ENCODE data around the gene PPP1R12B. TPM values are rescaled to one million over a fixed set of nuclear protein-coding genes. Genes with fewer than 3 reads are reported as not detected.
"Not testable (repeated sequence)": the region's sequence is repeated elsewhere in the genome, so short reads cannot be mapped to it uniquely, and the experiment has no call there.

PPP1R12B gene
- total and polyA plus RNA-seq, 2 donors = 7.5 to 8.2 TPM

GRCh38 chr1:202505880-202506575 is 157.5 kb downstream of the PPP1R12B start:
- H3K4me1 ChIP-seq (ENCODE audit: control insufficient read depth in 2 of 2, insufficient read depth in 2 of 2, low read length in 2 of 2); DNase-seq (ENCODE audit: low read depth in 6 of 9, low spot score in 9 of 9); H3K36me3 ChIP-seq (ENCODE audit: control insufficient read depth in 2 of 2, insufficient read depth in 2 of 2, low read length in 1 of 2); H3K9me3 ChIP-seq (ENCODE audit: control insufficient read depth in 2 of 2, insufficient read depth in 1 of 2, low read length in 1 of 2); H3K27me3 ChIP-seq (ENCODE audit: control insufficient read depth in 2 of 2, insufficient read depth in 1 of 2, low read length in 1 of 2); H3K4me3 ChIP-seq (ENCODE audit: low read length in 2 of 2): not testable (repeated sequence)
- H3K27ac ChIP-seq (ENCODE audit: low read depth in 1 of 2, low read length in 1 of 2) = peak overlapping the region in 1 of 2 donors; percentile 46
- WGBS = 93% methylated on average over 6 of the region's 6 CpGs

- not testable (repeated sequence) for DNase-seq (ENCODE audit: low read depth in 6 of 9, low spot score in 9 of 9); H3K4me3 ChIP-seq (ENCODE audit: low read length in 2 of 2); H3K27ac ChIP-seq (ENCODE audit: low read depth in 1 of 2, low read length in 1 of 2); H3K9me3 ChIP-seq (ENCODE audit: control insufficient read depth in 2 of 2, insufficient read depth in 1 of 2, low read length in 1 of 2); H3K27me3 ChIP-seq (ENCODE audit: control insufficient read depth in 2 of 2, insufficient read depth in 1 of 2, low read length in 1 of 2); H3K36me3 ChIP-seq (ENCODE audit: control insufficient read depth in 2 of 2, insufficient read depth in 2 of 2, low read length in 1 of 2); H3K4me1 ChIP-seq (ENCODE audit: control insufficient read depth in 2 of 2, insufficient read depth in 2 of 2, low read length in 2 of 2)
- 98% methylated on average over 6 of the region's 6 CpGs for WGBS
Observed at GRCh38 chr1:202508863-202509262, 160.4 kb downstream of the PPP1R12B start.

GRCh38 chr1:202513875-202514274 is 165.4 kb downstream of the PPP1R12B start:
- not testable (repeated sequence) for H3K27ac ChIP-seq (ENCODE audit: low read depth in 1 of 2, low read length in 1 of 2); H3K9me3 ChIP-seq (ENCODE audit: control insufficient read depth in 2 of 2, insufficient read depth in 1 of 2, low read length in 1 of 2); H3K27me3 ChIP-seq (ENCODE audit: control insufficient read depth in 2 of 2, insufficient read depth in 1 of 2, low read length in 1 of 2); DNase-seq (ENCODE audit: low read depth in 6 of 9, low spot score in 9 of 9); H3K4me1 ChIP-seq (ENCODE audit: control insufficient read depth in 2 of 2, insufficient read depth in 2 of 2, low read length in 2 of 2); H3K4me3 ChIP-seq (ENCODE audit: low read length in 2 of 2); H3K36me3 ChIP-seq (ENCODE audit: control insufficient read depth in 2 of 2, insufficient read depth in 2 of 2, low read length in 1 of 2)

GRCh38 chr1:202516434-202516877 is 168.0 kb downstream of the PPP1R12B start:
- no peak overlapping the region for H3K27ac ChIP-seq (ENCODE audit: low read depth in 1 of 2, low read length in 1 of 2)
- no peaks in the 10 kb centered on the region for H3K9me3 ChIP-seq (ENCODE audit: control insufficient read depth in 2 of 2, insufficient read depth in 1 of 2, low read length in 1 of 2)
- H3K36me3 ChIP-seq (ENCODE audit: control insufficient read depth in 2 of 2, insufficient read depth in 2 of 2, low read length in 1 of 2) = no peaks in the 10 kb centered on the region
- no peaks in the 10 kb centered on the region for H3K27me3 ChIP-seq (ENCODE audit: control insufficient read depth in 2 of 2, insufficient read depth in 1 of 2, low read length in 1 of 2)
- 98% methylated on average over 4 of the region's 4 CpGs for WGBS
- no peaks in the 10 kb centered on the region for H3K4me1 ChIP-seq (ENCODE audit: control insufficient read depth in 2 of 2, insufficient read depth in 2 of 2, low read length in 2 of 2)
- DNase-seq (ENCODE audit: low read depth in 6 of 9, low spot score in 9 of 9) = no peak
- H3K4me3 ChIP-seq (ENCODE audit: low read length in 2 of 2) = no peak overlapping the region

GRCh38 chr1:202517146-202517545 is 168.6 kb downstream of the PPP1R12B start:
- 95% methylated on average over 1 of the region's 1 CpG for WGBS
- DNase-seq (ENCODE audit: low read depth in 6 of 9, low spot score in 9 of 9); H3K36me3 ChIP-seq (ENCODE audit: control insufficient read depth in 2 of 2, insufficient read depth in 2 of 2, low read length in 1 of 2); H3K4me3 ChIP-seq (ENCODE audit: low read length in 2 of 2); H3K4me1 ChIP-seq (ENCODE audit: control insufficient read depth in 2 of 2, insufficient read depth in 2 of 2, low read length in 2 of 2); H3K27me3 ChIP-seq (ENCODE audit: control insufficient read depth in 2 of 2, insufficient read depth in 1 of 2, low read length in 1 of 2); H3K9me3 ChIP-seq (ENCODE audit: control insufficient read depth in 2 of 2, insufficient read depth in 1 of 2, low read length in 1 of 2); H3K27ac ChIP-seq (ENCODE audit: low read depth in 1 of 2, low read length in 1 of 2): not testable (repeated sequence)

- H3K4me3 ChIP-seq (ENCODE audit: low read length in 2 of 2); H3K9me3 ChIP-seq (ENCODE audit: control insufficient read depth in 2 of 2, insufficient read depth in 1 of 2, low read length in 1 of 2); H3K27ac ChIP-seq (ENCODE audit: low read depth in 1 of 2, low read length in 1 of 2); H3K36me3 ChIP-seq (ENCODE audit: control insufficient read depth in 2 of 2, insufficient read depth in 2 of 2, low read length in 1 of 2); DNase-seq (ENCODE audit: low read depth in 6 of 9, low spot score in 9 of 9); H3K4me1 ChIP-seq (ENCODE audit: control insufficient read depth in 2 of 2, insufficient read depth in 2 of 2, low read length in 2 of 2); H3K27me3 ChIP-seq (ENCODE audit: control insufficient read depth in 2 of 2, insufficient read depth in 1 of 2, low read length in 1 of 2): not testable (repeated sequence)
- 94% methylated on average over 1 of the region's 1 CpG for WGBS
Observed at GRCh38 chr1:202518180-202518579, 169.7 kb downstream of the PPP1R12B start.

- H3K4me3 ChIP-seq (ENCODE audit: low read length in 2 of 2); DNase-seq (ENCODE audit: low read depth in 6 of 9, low spot score in 9 of 9); H3K27me3 ChIP-seq (ENCODE audit: control insufficient read depth in 2 of 2, insufficient read depth in 1 of 2, low read length in 1 of 2); H3K9me3 ChIP-seq (ENCODE audit: control insufficient read depth in 2 of 2, insufficient read depth in 1 of 2, low read length in 1 of 2); H3K4me1 ChIP-seq (ENCODE audit: control insufficient read depth in 2 of 2, insufficient read depth in 2 of 2, low read length in 2 of 2); H3K36me3 ChIP-seq (ENCODE audit: control insufficient read depth in 2 of 2, insufficient read depth in 2 of 2, low read length in 1 of 2); H3K27ac ChIP-seq (ENCODE audit: low read depth in 1 of 2, low read length in 1 of 2): not testable (repeated sequence)
- WGBS = 96% methylated on average over 3 of the region's 3 CpGs
Observed at GRCh38 chr1:202518905-202519304, 170.4 kb downstream of the PPP1R12B start.

- not testable (repeated sequence) for H3K4me3 ChIP-seq (ENCODE audit: low read length in 2 of 2); H3K27me3 ChIP-seq (ENCODE audit: control insufficient read depth in 2 of 2, insufficient read depth in 1 of 2, low read length in 1 of 2); H3K36me3 ChIP-seq (ENCODE audit: control insufficient read depth in 2 of 2, insufficient read depth in 2 of 2, low read length in 1 of 2); DNase-seq (ENCODE audit: low read depth in 6 of 9, low spot score in 9 of 9); H3K9me3 ChIP-seq (ENCODE audit: control insufficient read depth in 2 of 2, insufficient read depth in 1 of 2, low read length in 1 of 2); H3K4me1 ChIP-seq (ENCODE audit: control insufficient read depth in 2 of 2, insufficient read depth in 2 of 2, low read length in 2 of 2)
- H3K27ac ChIP-seq (ENCODE audit: low read depth in 1 of 2, low read length in 1 of 2) = peak overlapping the region in 1 of 2 donors; percentile 55
Observed at GRCh38 chr1:202520129-202520856, 171.8 kb downstream of the PPP1R12B start.

- WGBS = 97% methylated on average over 2 of the region's 2 CpGs
- not testable (repeated sequence) for H3K36me3 ChIP-seq (ENCODE audit: control insufficient read depth in 2 of 2, insufficient read depth in 2 of 2, low read length in 1 of 2); H3K27me3 ChIP-seq (ENCODE audit: control insufficient read depth in 2 of 2, insufficient read depth in 1 of 2, low read length in 1 of 2); H3K4me1 ChIP-seq (ENCODE audit: control insufficient read depth in 2 of 2, insufficient read depth in 2 of 2, low read length in 2 of 2); DNase-seq (ENCODE audit: low read depth in 6 of 9, low spot score in 9 of 9); H3K4me3 ChIP-seq (ENCODE audit: low read length in 2 of 2); H3K9me3 ChIP-seq (ENCODE audit: control insufficient read depth in 2 of 2, insufficient read depth in 1 of 2, low read length in 1 of 2)
- H3K27ac ChIP-seq (ENCODE audit: low read depth in 1 of 2, low read length in 1 of 2) = peak overlapping the region in 1 of 2 donors; percentile 55
Observed at GRCh38 chr1:202520857-202521216, 172.3 kb downstream of the PPP1R12B start.

All from thymus (tissue), 11 donors.